Mesendoderm (in vitro differentiated cells): ENCODE measurements around the gene FAM50A.

Experiments
- DNase-seq: peaks from one replicate; pipeline ENCODE4 v3.0.0; 2013
- H2AK5ac ChIP-seq: 2 replicates; pipeline ENCODE4 v1.6.1; 2013; ENCODE audit warnings: low read length, inconsistent platforms
- H2BK120ac ChIP-seq: 2 replicates; pipeline ENCODE4 v1.6.1; 2013; ENCODE audit warnings: low read depth, mild to moderate bottlenecking, low read length, moderate library complexity, mixed read lengths
- H2BK15ac ChIP-seq: replicated peaks from 2 replicates; pipeline ENCODE4 v1.6.1; 2013; ENCODE audit warnings: low read depth, mild to moderate bottlenecking, moderate library complexity
- H2BK5ac ChIP-seq: 2 replicates; pipeline ENCODE4 v1.6.1; 2013; ENCODE audit warnings: low read length, inconsistent platforms
- H3K18ac ChIP-seq: 2 replicates; pipeline ENCODE4 v1.6.1; 2013; ENCODE audit warnings: mild to moderate bottlenecking, low read length, mixed read lengths
- H3K23ac ChIP-seq: one replicate; pipeline ENCODE4 v1.6.1; 2013; ENCODE audit warnings: low read length
- H3K27ac ChIP-seq: 2 replicates; pipeline ENCODE4 v1.5.1; 2013; ENCODE audit warnings: low read depth, mild to moderate bottlenecking, inconsistent platforms, low read length, moderate library complexity
- H3K27me3 ChIP-seq: 2 replicates; pipeline ENCODE4 v1.6.1; 2013; ENCODE audit warnings: low read length, control low read depth, mild to moderate bottlenecking, inconsistent platforms; ENCODE audit not compliant: insufficient read depth, poor library complexity
- H3K36me3 ChIP-seq: 2 replicates; pipeline ENCODE4 v1.6.1; 2013; ENCODE audit warnings: low read length, inconsistent platforms; ENCODE audit not compliant: control insufficient read depth, insufficient read depth
- H3K4ac ChIP-seq: one replicate; pipeline ENCODE4 v1.6.1; 2013; ENCODE audit warnings: low read depth, mild to moderate bottlenecking, low read length, moderate library complexity
- H3K4me1 ChIP-seq: 2 replicates; pipeline ENCODE4 v1.6.1; 2013; ENCODE audit warnings: low read depth, low read length, inconsistent platforms; ENCODE audit not compliant: control insufficient read depth
- H3K4me2 ChIP-seq: 2 replicates; pipeline ENCODE4 v1.6.1; 2013; ENCODE audit warnings: low read length
- H3K4me3 ChIP-seq: 2 replicates; pipeline ENCODE4 v1.5.1; 2013; ENCODE audit warnings: mild to moderate bottlenecking, low read length
- H3K56ac ChIP-seq: one replicate; pipeline ENCODE4 v1.6.1; 2013; ENCODE audit warnings: low read length
- H3K79me1 ChIP-seq: 2 replicates; pipeline ENCODE4 v1.6.1; 2013; ENCODE audit warnings: low read length, inconsistent platforms
- H3K79me2 ChIP-seq: 2 replicates; pipeline ENCODE4 v1.6.1; 2013; ENCODE audit warnings: mild to moderate bottlenecking, low read length; ENCODE audit not compliant: control insufficient read depth, insufficient read depth
- H3K9ac ChIP-seq: 2 replicates; pipeline ENCODE4 v1.6.1; 2013; ENCODE audit warnings: low read length, inconsistent platforms
- H4K5ac ChIP-seq: one replicate; pipeline ENCODE4 v1.6.1; 2013; ENCODE audit warnings: low read length
- H4K8ac ChIP-seq: one replicate; pipeline ENCODE4 v1.6.1; 2013; ENCODE audit warnings: low read depth, mild to moderate bottlenecking, control low read depth, low read length, moderate library complexity
- WGBS: extraction: QIAGEN DNeasy Blood & Tissue Kit; methylation state at CpG from one replicate; pipeline ENCODE4 v1.1.7; 2013; ENCODE audit warnings: low lambda C conversion rate, missing lambda C conversion rate; ENCODE audit not compliant: insufficient coverage; ENCODE audit errors: extremely low coverage; 5-methylcytosine and 5-hydroxymethylcytosine counted together

The FAM50A gene

GRCh38 chrX:154457491-154458115, 13.7 kb downstream of the FAM50A start:
- H2BK120ac ChIP-seq, result no peak overlapping the region
- H3K36me3 ChIP-seq, result no peaks in the 10 kb centered on the region
- H3K56ac ChIP-seq, result peak overlapping the region; percentile 73
- H2AK5ac ChIP-seq, result no peak overlapping the region
- no peak overlapping the region for H3K27ac ChIP-seq
- no peak overlapping the region for H4K5ac ChIP-seq
- no peak overlapping the region for H2BK15ac ChIP-seq
- H3K4me3 ChIP-seq, result no peak overlapping the region
- no peaks in the 10 kb centered on the region for H3K4me1 ChIP-seq
- no peak overlapping the region for H3K9ac ChIP-seq
- no peaks in the 10 kb centered on the region for H3K27me3 ChIP-seq
- H2BK5ac ChIP-seq, result no peak overlapping the region
- H3K79me2 ChIP-seq, result no peaks in the 10 kb centered on the region
- H3K79me1 ChIP-seq, result no peaks in the 10 kb centered on the region
- DNase-seq, result peak; percentile 51
- H3K4me2 ChIP-seq, result no peak overlapping the region
- no peak overlapping the region for H3K23ac ChIP-seq
- WGBS, result no CpG with 5 or more reads among the region's 65 CpGs
- no peak overlapping the region for H3K18ac ChIP-seq
- H3K4ac ChIP-seq, result no peak overlapping the region
- H4K8ac ChIP-seq, result no peak overlapping the region

- no peaks in the 10 kb centered on the region for H3K27me3 ChIP-seq
- no peak within 1 kb of the TSS for H4K8ac ChIP-seq
- no peak within 1 kb of the TSS for H2BK5ac ChIP-seq
- H3K4me1 ChIP-seq, result no peaks in the 10 kb centered on the region
- H3K4ac ChIP-seq, result no peak within 1 kb of the TSS
- H3K23ac ChIP-seq, result no peak within 1 kb of the TSS
- peak within 1 kb of the TSS; percentile 33 for H3K18ac ChIP-seq
- DNase-seq, result peak; percentile 29
- H3K56ac ChIP-seq, result peak within 1 kb of the TSS; percentile 85
- WGBS, result no CpG with 5 or more reads among the region's 88 CpGs
- H2BK15ac ChIP-seq, result no peak within 1 kb of the TSS
- H3K9ac ChIP-seq, result peak within 1 kb of the TSS; percentile 70
- peak within 1 kb of the TSS; percentile 50 for H3K4me2 ChIP-seq
- no peaks in the 10 kb centered on the region for H3K79me2 ChIP-seq
- peak within 1 kb of the TSS; percentile 30 for H3K4me3 ChIP-seq
- H2AK5ac ChIP-seq, result no peak within 1 kb of the TSS
- H2BK120ac ChIP-seq, result no peak within 1 kb of the TSS
- no peaks in the 10 kb centered on the region for H3K36me3 ChIP-seq
- no peak within 1 kb of the TSS for H3K27ac ChIP-seq
- no peak within 1 kb of the TSS for H4K5ac ChIP-seq
- no peaks in the 10 kb centered on the region for H3K79me1 ChIP-seq
Measured at GRCh38 chrX:154458116-154458953, 14.4 kb downstream of the FAM50A start, which contains the start of gene PLXNA3. Gene PLXNA3 (plus strand): TSS chrX:154458281. CDS start chrX:154460184, 1,903 bp downstream.

- Histone ChIP-seq H4K8ac (no peak overlapping the region), H3K27me3 (no peaks in the 10 kb centered on the region), H2AK5ac (no peak overlapping the region), H3K27ac (no peak overlapping the region), H3K23ac (no peak overlapping the region), H3K4me2 (peak overlapping the region; percentile 50), H3K36me3 (no peaks in the 10 kb centered on the region), H3K79me1 (no peaks in the 10 kb centered on the region), H3K79me2 (no peaks in the 10 kb centered on the region), H2BK15ac (no peak overlapping the region), H2BK5ac (no peak overlapping the region), H3K4me3 (peak overlapping the region; percentile 30), H4K5ac (no peak overlapping the region), H2BK120ac (no peak overlapping the region), H3K4ac (no peak overlapping the region), H3K18ac (no peak overlapping the region), H3K9ac (peak overlapping the region; percentile 70), H3K4me1 (no peaks in the 10 kb centered on the region), H3K56ac (peak overlapping the region; percentile 85)
- peak; percentile 16 for DNase-seq
- no CpG with 5 or more reads among the region's 15 CpGs for WGBS
Measured at GRCh38 chrX:154458954-154459778, 15.2 kb downstream of the FAM50A start.

GRCh38 chrX:154459832-154460231, 15.9 kb downstream of the FAM50A start:
- Histone ChIP-seq H3K4me2 (no peak overlapping the region), H2BK15ac (no peak overlapping the region), H2AK5ac (no peak overlapping the region), H3K79me2 (no peaks in the 10 kb centered on the region), H2BK120ac (no peak overlapping the region), H4K8ac (no peak overlapping the region), H3K79me1 (no peaks in the 10 kb centered on the region), H3K9ac (no peak overlapping the region), H3K36me3 (no peaks in the 10 kb centered on the region), H3K4me1 (no peaks in the 10 kb centered on the region), H3K56ac (no peak overlapping the region), H2BK5ac (no peak overlapping the region), H3K18ac (no peak overlapping the region), H3K23ac (no peak overlapping the region), H4K5ac (no peak overlapping the region), H3K27me3 (no peaks in the 10 kb centered on the region), H3K4me3 (no peak overlapping the region), H3K27ac (no peak overlapping the region), H3K4ac (no peak overlapping the region)
- DNase-seq, result no peak
- no CpG with 5 or more reads among the region's 14 CpGs for WGBS

- Histone ChIP-seq H3K56ac (no peak overlapping the region), H2BK15ac (no peak overlapping the region), H3K27ac (no peak overlapping the region), H3K18ac (no peak overlapping the region), H3K36me3 (no peaks in the 10 kb centered on the region), H2AK5ac (no peak overlapping the region), H2BK5ac (no peak overlapping the region), H3K4me1 (no peaks in the 10 kb centered on the region), H4K8ac (no peak overlapping the region), H3K4ac (no peak overlapping the region), H3K27me3 (no peaks in the 10 kb centered on the region), H4K5ac (no peak overlapping the region), H3K4me2 (no peak overlapping the region), H2BK120ac (no peak overlapping the region), H3K23ac (no peak overlapping the region), H3K4me3 (no peak overlapping the region), H3K79me2 (no peaks in the 10 kb centered on the region), H3K9ac (no peak overlapping the region), H3K79me1 (no peaks in the 10 kb centered on the region)
- WGBS, result no CpG with 5 or more reads among the region's 26 CpGs
- DNase-seq, result no peak
Measured at GRCh38 chrX:154460326-154460725, 16.4 kb downstream of the FAM50A start.
